Astrocyte (in vitro differentiated cells and primary cell): ENCODE measurements around the gene OXLD1. TPM values are rescaled to one million over a fixed set of nuclear protein-coding genes. Genes with fewer than 3 reads are reported as not detected.

ENCODE experiments used
- DNase-seq: peaks from one replicate; pipeline ENCODE4 v3.0.0-alpha.2; 2010; ENCODE audit warnings: low read depth
- FAIRE-seq: peaks from 2 replicates; lab custom pipeline; 2011; peaks lifted over from hg19 to GRCh38; lab: Jason Lieb, UNC
- H2AFZ ChIP-seq: 2 replicates; pipeline ENCODE4 v1.6.0; 2012; ENCODE audit warnings: low read depth, low read length, inconsistent platforms
- H3K27ac ChIP-seq: 2 replicates; pipeline ENCODE4 v1.5.1; 2011; ENCODE audit warnings: low read depth, low read length, inconsistent platforms
- H3K27me3 ChIP-seq: 2 replicates; pipeline ENCODE4 v1.6.0; 2011; ENCODE audit warnings: low read length, inconsistent platforms; ENCODE audit not compliant: insufficient read depth
- H3K36me3 ChIP-seq: 2 replicates; pipeline ENCODE4 v1.5.1; 2011; ENCODE audit warnings: low read length, inconsistent platforms; ENCODE audit not compliant: insufficient read depth
- H3K4me1 ChIP-seq: 2 replicates; pipeline ENCODE4 v1.5.1; 2011; ENCODE audit warnings: low read length, inconsistent platforms; ENCODE audit not compliant: insufficient read depth
- H3K4me2 ChIP-seq: 2 replicates; pipeline ENCODE4 v1.6.0; 2012; ENCODE audit warnings: low read length, inconsistent platforms
- H3K4me3 ChIP-seq: 2 replicates; pipeline ENCODE4 v1.5.1; 2011; ENCODE audit warnings: low read depth, mild to moderate bottlenecking, low read length, inconsistent platforms; ENCODE audit not compliant: insufficient read depth
- H3K79me2 ChIP-seq: 2 replicates; pipeline ENCODE4 v1.6.0; 2012; ENCODE audit warnings: mild to moderate bottlenecking, low read length, inconsistent platforms; ENCODE audit not compliant: insufficient read depth
- H3K9ac ChIP-seq: 2 replicates; pipeline ENCODE4 v1.6.0; 2012; ENCODE audit warnings: mild to moderate bottlenecking, low read length, inconsistent platforms
- H3K9me3 ChIP-seq: 2 replicates; pipeline ENCODE4 v1.5.1; 2012; ENCODE audit warnings: low read depth, mild to moderate bottlenecking, low read length, inconsistent platforms; ENCODE audit not compliant: insufficient read depth
- H4K20me1 ChIP-seq: 2 replicates; pipeline ENCODE4 v1.6.0; 2012; ENCODE audit warnings: low read length, inconsistent platforms; ENCODE audit not compliant: insufficient read depth
- H3K27ac Mint-ChIP-seq: one replicate; pipeline ENCODE4 v1.8.0; 2021; ENCODE audit warnings: mild to moderate bottlenecking, mixed read lengths; ENCODE audit not compliant: unreplicated experiment
- H3K27me3 Mint-ChIP-seq: one replicate; pipeline ENCODE4 v1.8.0; 2021; ENCODE audit warnings: low read depth, mixed read lengths; ENCODE audit not compliant: unreplicated experiment
- H3K36me3 Mint-ChIP-seq: one replicate; pipeline ENCODE4 v1.8.0; 2021; ENCODE audit warnings: low read depth, mixed read lengths; ENCODE audit not compliant: unreplicated experiment
- H3K4me1 Mint-ChIP-seq: one replicate; pipeline ENCODE4 v1.8.0; 2021; ENCODE audit warnings: low read depth, mixed read lengths; ENCODE audit not compliant: unreplicated experiment
- H3K4me3 Mint-ChIP-seq: one replicate; pipeline ENCODE4 v1.8.0; 2021; ENCODE audit warnings: mild to moderate bottlenecking, moderate library complexity, mixed read lengths; ENCODE audit not compliant: unreplicated experiment
- H3K9me3 Mint-ChIP-seq: one replicate; pipeline ENCODE4 v1.8.0; 2021; ENCODE audit warnings: mild to moderate bottlenecking, mixed read lengths; ENCODE audit not compliant: unreplicated experiment
- CTCF ChIP-seq: IDR thresholded peaks from 2 replicates; pipeline ENCODE4 v1.5.1; 2011; ENCODE audit warnings: low read depth, mild to moderate bottlenecking, inconsistent platforms, low read length, moderate library complexity; ENCODE audit not compliant: insufficient read depth
- EZH2 ChIP-seq: IDR thresholded peaks from 2 replicates; pipeline ENCODE4 v1.6.1; 2012; ENCODE audit warnings: mild to moderate bottlenecking, low read length, inconsistent platforms; ENCODE audit not compliant: insufficient read depth
- total RNA-seq: library from RNA; stranded (reverse); gene quantifications from 2 replicates; pipeline ENCODE4 v1.2.1, GENCODE V29; 2021

The OXLD1 gene
- total RNA-seq, 1 donor from 2014 or later: 22.0 TPM

- Mint-ChIP-seq H3K36me3 (peaks cover 14% of the 10 kb centered on the region), H3K27me3 (no peaks in the 10 kb centered on the region), H3K4me3 (no peak overlapping the region), H3K4me1 (peaks cover 12% of the 10 kb centered on the region), H3K27ac (no peak overlapping the region), H3K9me3 (no peaks in the 10 kb centered on the region)
- Histone ChIP-seq H3K4me3 (no peak overlapping the region), H3K9me3 (no peaks in the 10 kb centered on the region), H3K9ac (no peak overlapping the region), H3K27me3 (no peaks in the 10 kb centered on the region), H3K4me1 (peaks cover 37% of the 10 kb centered on the region), H3K79me2 (peaks cover 33% of the 10 kb centered on the region), H4K20me1 (peaks cover 51% of the 10 kb centered on the region), H3K36me3 (peaks cover 5% of the 10 kb centered on the region), H3K27ac (no peak overlapping the region), H3K4me2 (no peak overlapping the region), H2AFZ (no peak overlapping the region)
- no peak for TF ChIP-seq CTCF
- TF ChIP-seq EZH2: no peak
- no peak for FAIRE-seq
- no peak for DNase-seq
Observed at GRCh38 chr17:81707725-81708646, 41.6 kb upstream of the OXLD1 start.

- Histone ChIP-seq H3K4me1 (peaks cover 36% of the 10 kb centered on the region), H3K9me3 (no peaks in the 10 kb centered on the region), H3K9ac (no peak overlapping the region), H3K27me3 (no peaks in the 10 kb centered on the region), H3K4me2 (no peak overlapping the region), H3K4me3 (no peak overlapping the region), H4K20me1 (peaks cover 52% of the 10 kb centered on the region), H3K79me2 (peaks cover 37% of the 10 kb centered on the region), H2AFZ (no peak overlapping the region), H3K36me3 (peaks cover 6% of the 10 kb centered on the region), H3K27ac (no peak overlapping the region)
- Mint-ChIP-seq H3K4me3 (no peak overlapping the region), H3K9me3 (no peaks in the 10 kb centered on the region), H3K4me1 (peaks cover 14% of the 10 kb centered on the region), H3K27ac (no peak overlapping the region), H3K27me3 (no peaks in the 10 kb centered on the region), H3K36me3 (peaks cover 17% of the 10 kb centered on the region)
- FAIRE-seq: no peak
- TF ChIP-seq EZH2: no peak
- TF ChIP-seq CTCF: no peak
- DNase-seq: no peak
Observed at GRCh38 chr17:81706757-81707624, 40.6 kb upstream of the OXLD1 start.
